CD8-positive, alpha-beta memory T cell (primary cell): ENCODE results near the gene KIF1B. TPM values are rescaled to one million over a fixed set of nuclear protein-coding genes. Genes with fewer than 3 reads are reported as not detected.

ENCODE experiments used
- CTCF ChIA-PET: fragments of 350-600 bp; sonication (Branson Sonifier 250); formaldehyde crosslinking; loops from one replicate; lab custom pipeline; 2021; ENCODE audit warnings: antibody characterized with exemption; lab: Charles Lee
- POLR2A ChIA-PET: fragments of 350-600 bp; sonication (Branson Sonifier 250); formaldehyde crosslinking; loops from one replicate; lab custom pipeline; 2021; ENCODE audit warnings: antibody characterized with exemption; lab: Charles Lee
- DNase-seq, 5 donors: peaks; one replicate each; pipeline versions ENCODE4 v3.0.0 to v3.0.0-alpha.2; 2020 to 2022; ENCODE audit warnings: mixed read lengths in 1 of 5
- H3K27ac ChIP-seq: one replicate; pipeline ENCODE4 v1.7.0; 2013; ENCODE audit warnings: low read depth, mild to moderate bottlenecking, low read length, moderate library complexity
- H3K27me3 ChIP-seq: 2 replicates; pipeline ENCODE4 v1.7.0; 2013; ENCODE audit warnings: low read length, mild to moderate bottlenecking; ENCODE audit not compliant: insufficient read depth, poor library complexity, severe bottlenecking
- H3K36me3 ChIP-seq: 2 replicates; pipeline ENCODE4 v1.7.0; 2013; ENCODE audit warnings: mild to moderate bottlenecking, low read length, moderate library complexity; ENCODE audit not compliant: insufficient read depth
- H3K4me1 ChIP-seq: 2 replicates; pipeline ENCODE4 v1.7.0; 2013; ENCODE audit warnings: mild to moderate bottlenecking, low read length, moderate library complexity; ENCODE audit not compliant: insufficient read depth
- H3K4me3 ChIP-seq: 2 replicates; pipeline ENCODE4 v1.7.0; 2013; ENCODE audit warnings: mild to moderate bottlenecking, low read length
- H3K9me3 ChIP-seq: 2 replicates; pipeline ENCODE4 v1.7.0; 2013; ENCODE audit warnings: mild to moderate bottlenecking, low read length
- H3K27ac Mint-ChIP-seq, 8 donors: one replicate each; pipeline ENCODE4 v1.8.0; 2020 to 2021; ENCODE audit warnings: mixed read lengths in 8 of 8, mild to moderate bottlenecking in 6 of 8, inconsistent platforms in 3 of 8, moderate library complexity in 3 of 8
- H3K27me3 Mint-ChIP-seq, 2 donors: one replicate each; pipeline ENCODE4 v1.8.0; 2020 to 2021; ENCODE audit warnings: mixed read lengths in 2 of 2, mild to moderate bottlenecking in 1 of 2, moderate library complexity in 1 of 2
- H3K36me3 Mint-ChIP-seq, 3 donors: one replicate each; pipeline ENCODE4 v1.8.0; 2020 to 2021; ENCODE audit warnings: mixed read lengths in 3 of 3, inconsistent platforms in 1 of 3, mild to moderate bottlenecking in 1 of 3
- H3K4me1 Mint-ChIP-seq, 3 donors: one replicate each; pipeline ENCODE4 v1.8.0; 2020 to 2021; ENCODE audit warnings: mixed read lengths in 3 of 3, inconsistent platforms in 1 of 3, mild to moderate bottlenecking in 1 of 3
- H3K4me3 Mint-ChIP-seq, 7 donors: one replicate each; pipeline ENCODE4 v1.8.0; 2020 to 2021; ENCODE audit warnings: mixed read lengths in 7 of 7, mild to moderate bottlenecking in 6 of 7, moderate library complexity in 4 of 7, inconsistent platforms in 2 of 7
- H3K9me3 Mint-ChIP-seq, 5 donors: one replicate each; pipeline ENCODE4 v1.8.0; 2020 to 2022; ENCODE audit warnings: mixed read lengths in 5 of 5, mild to moderate bottlenecking in 3 of 5, moderate library complexity in 2 of 5, inconsistent platforms in 1 of 5
- polyA plus RNA-seq: library from polyadenylated mRNA; unstranded; fragments of 300-500 nt; fragmentation: Illumina TruSeq; gene quantifications from one replicate; pipeline ENCODE4 v1.2.3, GENCODE V29; 2021
- total RNA-seq, 2 experiments: library from RNA; stranded (reverse); gene quantifications; one replicate each; pipeline ENCODE4 v1.2.3, GENCODE V29; 2021

Gene KIF1B
- total and polyA plus RNA-seq, 3 experiments from 2014 or later: 2.6 to 17.8 (median 17.5) TPM

GRCh38 chr1:10378081-10378841 is 167.9 kb downstream of the KIF1B start:
- no peak for DNase-seq
- POLR2A ChIA-PET: no interaction called here
- peaks cover 4 to 54% (median 9%) of the 10 kb centered on the region in 3 donors for H3K36me3 Mint-ChIP-seq
- no peaks in the 10 kb centered on the region for H3K4me1 Mint-ChIP-seq
- Histone ChIP-seq H3K4me1 (no peaks in the 10 kb centered on the region), H3K36me3 (no peaks in the 10 kb centered on the region), H3K4me3 (no peak overlapping the region), H3K27me3 (no peaks in the 10 kb centered on the region), H3K27ac (no peak overlapping the region), H3K9me3 (no peaks in the 10 kb centered on the region)
- H3K9me3 Mint-ChIP-seq: no peaks in the 10 kb centered on the region
- H3K4me3 Mint-ChIP-seq: no peak overlapping the region
- CTCF ChIA-PET: interaction anchor here (1.2 kb wide), 1 partner anchor 51 kb away, joined by 4 read pairs; no protein-coding TSS in a partner anchor
- H3K27me3 Mint-ChIP-seq: no peaks in the 10 kb centered on the region
- peak overlapping the region in 1 of 8 donors; percentile 60 for H3K27ac Mint-ChIP-seq

- H3K36me3 Mint-ChIP-seq: peaks cover 5 to 47% (median 11%) of the 10 kb centered on the region in 3 donors
- H3K4me3 Mint-ChIP-seq: no peak overlapping the region
- no peaks in the 10 kb centered on the region for H3K9me3 ChIP-seq
- no peaks in the 10 kb centered on the region for H3K9me3 Mint-ChIP-seq
- no peaks in the 10 kb centered on the region for H3K4me1 ChIP-seq
- H3K27ac ChIP-seq: no peak overlapping the region
- DNase-seq: no peak
- H3K27ac Mint-ChIP-seq: peak overlapping the region in 1 of 8 donors; percentile 73
- no peaks in the 10 kb centered on the region for H3K27me3 ChIP-seq
- CTCF ChIA-PET: no interaction called here
- no peaks in the 10 kb centered on the region for H3K36me3 ChIP-seq
- no peak overlapping the region for H3K4me3 ChIP-seq
- no peaks in the 10 kb centered on the region for H3K27me3 Mint-ChIP-seq
- POLR2A ChIA-PET: no interaction called here
- H3K4me1 Mint-ChIP-seq: no peaks in the 10 kb centered on the region
These were observed 168.8 kb downstream of the KIF1B start for GRCh38 chr1:10379101-10379620.

GRCh38 chr1:10379676-10380075 is 169.3 kb downstream of the KIF1B start:
- Mint-ChIP-seq H3K36me3 (peaks cover 5 to 42% (median 11%) of the 10 kb centered on the region in 3 donors), H3K4me3 (no peak overlapping the region), H3K27ac (no peak overlapping the region), H3K9me3 (no peaks in the 10 kb centered on the region), H3K27me3 (no peaks in the 10 kb centered on the region), H3K4me1 (no peaks in the 10 kb centered on the region)
- Histone ChIP-seq H3K27me3 (no peaks in the 10 kb centered on the region), H3K4me1 (no peaks in the 10 kb centered on the region), H3K36me3 (no peaks in the 10 kb centered on the region), H3K4me3 (no peak overlapping the region), H3K9me3 (no peaks in the 10 kb centered on the region), H3K27ac (no peak overlapping the region)
- CTCF ChIA-PET: no interaction called here
- POLR2A ChIA-PET: no interaction called here
- no peak for DNase-seq

DNA sequence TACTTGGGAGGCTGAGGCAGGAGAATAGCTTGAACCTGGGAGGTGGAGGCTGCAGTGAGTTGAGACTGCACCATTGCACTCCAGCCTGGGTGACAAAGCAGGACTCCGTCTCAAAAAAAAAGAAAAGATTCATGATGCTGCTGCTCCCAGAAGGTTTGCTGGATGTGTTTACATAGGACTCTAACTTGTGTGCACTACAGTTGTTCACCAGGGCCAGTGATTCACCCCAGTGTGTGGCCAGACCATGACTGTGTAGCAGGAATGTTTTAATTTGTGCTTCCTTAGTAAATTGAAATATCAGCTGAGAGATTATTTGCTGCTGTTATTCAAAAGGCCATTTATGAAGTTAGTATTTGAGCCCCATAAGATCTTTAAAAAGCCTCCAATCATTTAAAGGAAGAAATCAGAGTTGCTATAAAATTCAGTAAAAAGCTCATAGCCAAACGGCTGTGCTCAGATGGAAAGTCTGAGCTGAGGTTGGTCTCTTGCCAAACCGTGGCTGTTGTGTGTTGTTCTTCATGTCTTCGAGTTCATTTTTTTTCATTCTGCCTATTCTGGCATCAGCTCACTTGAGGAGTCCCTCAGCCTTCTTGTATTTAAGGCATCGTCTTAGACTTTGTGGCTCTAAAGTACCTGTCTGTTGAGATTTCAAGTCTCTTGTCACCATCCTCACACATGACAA is 170.4 kb downstream of the KIF1B start:
- no peak overlapping the region for H3K4me3 ChIP-seq
- ChIA-PET POLR2A (no interaction called here), CTCF (interaction anchor here (0.6 kb wide), 1 partner anchor 11 kb away, joined by 3 read pairs; no protein-coding TSS in a partner anchor)
- no peak overlapping the region for H3K27ac ChIP-seq
- no peaks in the 10 kb centered on the region for H3K4me1 Mint-ChIP-seq
- no peak overlapping the region for H3K4me3 Mint-ChIP-seq
- H3K9me3 ChIP-seq: no peaks in the 10 kb centered on the region
- H3K9me3 Mint-ChIP-seq: no peaks in the 10 kb centered on the region
- no peaks in the 10 kb centered on the region for H3K36me3 ChIP-seq
- H3K27me3 Mint-ChIP-seq: no peaks in the 10 kb centered on the region
- DNase-seq: no peak
- no peaks in the 10 kb centered on the region for H3K27me3 ChIP-seq
- H3K27ac Mint-ChIP-seq: no peak overlapping the region
- H3K36me3 Mint-ChIP-seq: peaks cover 5 to 34% (median 11%) of the 10 kb centered on the region in 3 donors
- no peaks in the 10 kb centered on the region for H3K4me1 ChIP-seq

DNA sequence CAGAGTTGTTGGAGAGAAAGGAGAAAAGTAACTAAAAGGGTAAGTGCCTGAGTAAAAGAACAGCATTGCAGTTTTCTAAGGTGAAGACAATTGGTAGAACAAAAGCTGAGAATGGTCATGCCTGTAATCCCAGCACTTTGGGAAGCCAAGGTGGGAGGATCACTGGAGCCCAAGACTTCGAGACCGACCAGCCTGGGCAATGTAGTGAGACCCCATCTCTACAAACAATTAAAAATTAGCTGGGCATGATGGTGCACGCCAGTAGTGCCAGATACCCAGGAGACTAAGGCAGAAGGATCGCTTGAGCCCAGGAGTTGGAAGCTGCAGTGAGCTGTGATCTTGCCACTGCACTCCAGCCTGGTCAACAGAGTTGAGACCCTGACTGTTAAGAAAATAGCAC is 173.3 kb downstream of the KIF1B start:
- H3K27me3 Mint-ChIP-seq: no peaks in the 10 kb centered on the region
- peaks cover 5 to 9% (median 6%) of the 10 kb centered on the region in 3 donors for H3K36me3 Mint-ChIP-seq
- DNase-seq: no peak
- ChIA-PET CTCF (interaction anchor here (0.6 kb wide), 1 partner anchor 310 kb away, joined by 3 read pairs; no protein-coding TSS in a partner anchor), POLR2A (no interaction called here)
- H3K4me1 Mint-ChIP-seq: peaks cover 0 to 6% (median 0%) of the 10 kb centered on the region in 3 donors
- no peaks in the 10 kb centered on the region for H3K36me3 ChIP-seq
- peaks cover 10% of the 10 kb centered on the region for H3K4me1 ChIP-seq
- H3K27me3 ChIP-seq: no peaks in the 10 kb centered on the region
- no peak overlapping the region for H3K27ac ChIP-seq
- no peak overlapping the region for H3K27ac Mint-ChIP-seq
- no peak overlapping the region for H3K4me3 ChIP-seq
- H3K9me3 Mint-ChIP-seq: no peaks in the 10 kb centered on the region
- H3K9me3 ChIP-seq: no peaks in the 10 kb centered on the region
- no peak overlapping the region for H3K4me3 Mint-ChIP-seq

- peaks cover 2 to 5% (median 4%) of the 10 kb centered on the region in 3 donors for H3K36me3 Mint-ChIP-seq
- H3K27ac ChIP-seq: no peak overlapping the region
- CTCF ChIA-PET: interaction anchor here (0.6 kb wide), 1 partner anchor 311 kb away, joined by 3 read pairs; no protein-coding TSS in a partner anchor
These were observed 173.8 kb downstream of the KIF1B start for GRCh38 chr1:10384219-10384618.

DNA sequence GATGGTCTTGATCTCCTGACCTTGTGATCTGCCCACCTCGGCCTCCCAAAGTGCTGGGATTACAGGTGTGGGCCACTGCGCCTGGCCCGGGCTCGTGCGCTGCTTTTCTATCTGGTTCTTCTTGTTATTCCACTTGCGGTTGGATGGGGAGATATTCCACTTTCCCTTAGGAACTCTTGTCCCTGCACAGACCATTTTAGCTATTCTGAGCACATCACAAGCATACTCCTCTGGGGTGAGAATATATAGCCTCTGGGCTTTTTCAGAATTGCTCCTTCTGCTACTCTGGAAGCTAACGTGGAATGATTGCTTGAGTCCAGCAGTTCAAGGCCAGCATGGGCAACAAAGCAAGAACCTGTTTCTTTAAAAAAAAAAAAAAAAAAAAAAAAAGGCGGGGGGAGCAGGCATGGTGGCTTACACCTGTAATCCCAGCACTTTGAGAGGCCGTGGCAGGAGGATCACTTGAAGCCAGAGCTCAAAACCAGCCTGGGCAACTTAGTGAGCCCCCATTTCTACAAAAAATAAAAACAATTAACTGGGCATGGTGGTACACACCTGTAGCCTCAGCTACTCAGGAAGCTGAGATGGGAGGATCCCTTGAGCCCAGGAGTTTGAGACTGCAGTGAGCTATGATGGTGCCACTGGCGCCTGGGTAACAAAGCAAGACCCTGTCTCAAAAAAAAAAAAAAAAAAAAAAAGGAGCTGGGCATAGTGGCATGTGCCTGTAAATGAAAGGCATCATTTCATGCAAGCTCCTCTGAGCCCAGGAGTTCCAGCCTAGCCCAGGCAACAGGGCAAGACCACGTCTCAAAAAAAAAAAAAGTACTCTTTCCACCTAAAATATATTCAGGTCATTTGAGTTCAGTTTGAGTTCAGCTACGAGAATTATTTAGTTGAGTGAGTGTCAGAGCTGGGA is 176.6 kb downstream of the KIF1B start:
- no peak for DNase-seq
- ChIA-PET POLR2A (interaction anchor here (0.6 to 1.1 kb wide), 3 partner anchors 12 to 583 kb away, joined by 3 to 5 read pairs (median 4); partner anchors contain the start of gene PGD), CTCF (interaction anchor here (0.6 to 2.2 kb wide), 4 partner anchors 11 to 177 kb away, joined by 3 to 7 read pairs (median 3); partner anchors contain the start of genes KIF1B and PGD)
- no peak overlapping the region for H3K27ac ChIP-seq
- H3K27me3 ChIP-seq: no peaks in the 10 kb centered on the region
- H3K9me3 ChIP-seq: no peaks in the 10 kb centered on the region
- Mint-ChIP-seq H3K27me3 (no peaks in the 10 kb centered on the region), H3K4me3 (no peak overlapping the region), H3K4me1 (peaks cover 0 to 6% (median 0%) of the 10 kb centered on the region in 3 donors), H3K27ac (no peak overlapping the region), H3K36me3 (peaks cover 0 to 5% (median 2%) of the 10 kb centered on the region in 3 donors), H3K9me3 (no peaks in the 10 kb centered on the region)
- H3K36me3 ChIP-seq: no peaks in the 10 kb centered on the region
- no peak overlapping the region for H3K4me3 ChIP-seq
- H3K4me1 ChIP-seq: peaks cover 10% of the 10 kb centered on the region

More at GRCh38 chr1:10384219-10384618, 173.8 kb downstream of the KIF1B start:
- Histone ChIP-seq H3K4me1 (peaks cover 10% of the 10 kb centered on the region), H3K36me3 (no peaks in the 10 kb centered on the region), H3K9me3 (no peaks in the 10 kb centered on the region), H3K4me3 (no peak overlapping the region), H3K27me3 (no peaks in the 10 kb centered on the region)
- Mint-ChIP-seq H3K9me3 (no peaks in the 10 kb centered on the region), H3K27ac (peak overlapping the region in 1 of 8 donors; percentile 29), H3K4me1 (peaks cover 0 to 6% (median 0%) of the 10 kb centered on the region in 3 donors), H3K4me3 (no peak overlapping the region), H3K27me3 (no peaks in the 10 kb centered on the region)
- DNase-seq: no peak
- POLR2A ChIA-PET: no interaction called here
